Measurements from ENCODE around the gene FMOD.
A peak's percentile ranks its signal among the peaks of the same experiment; 100 is the strongest.

- TF ChIP-seq CTCF (conservative IDR thresholded peaks at IDR 0.05 in 1 of 2, IDR thresholded peaks at IDR 0.05 in 1 of 2; ENCODE audit: low read depth in 1 of 2, low read length in 2 of 2) (peak; percentile 94 to 98), EZH2 (IDR thresholded peaks at IDR 0.05; ENCODE audit: low read length, missing control alignments) (no peak)
These were observed 12.4 kb downstream of the FMOD start for GRCh38 chr1:203338335-203339036.
